Measurements from ENCODE around the gene MSMB.

Gene MSMB

GRCh38 chr10:46030091-46030937 is 15.8 kb downstream of the MSMB start, which contains the start of gene NCOA4 (continued):
- TF ChIP-seq ZNF518A (tag by site-specific recombination; conservative IDR thresholded peaks at IDR 0.05; ENCODE audit: low read depth): peak; percentile 45; the same call in 1 of the 2 replicates
- no peak for TF ChIP-seq ZNF202 (tag by site-specific recombination; IDR thresholded peaks at IDR 0.05; ENCODE audit: borderline replicate concordance)
- peak; percentile 90 for TF ChIP-seq ZNF692 (tag by site-specific recombination; IDR thresholded peaks at IDR 0.05)
- no peak for TF ChIP-seq ZNF248 (tag by site-specific recombination; IDR thresholded peaks at IDR 0.05)
- TF ChIP-seq ZSCAN23 (tag by site-specific recombination; IDR thresholded peaks at IDR 0.05): peak; percentile 40; the same call in 1 of the 2 replicates
- TF ChIP-seq ZNF654 (tag by site-specific recombination; IDR thresholded peaks at IDR 0.05; ENCODE audit: low read depth): no peak
- no peak for TF ChIP-seq ZNF555 (tag by site-specific recombination; conservative IDR thresholded peaks at IDR 0.05)
- TF ChIP-seq ZNF366 (tag by site-specific recombination; conservative IDR thresholded peaks at IDR 0.05): peak; percentile 40; the same call in 1 of the 2 replicates

GRCh38 chr10:46029461-46030030 is 16.5 kb downstream of the MSMB start:
- H3K36me3 ChIP-seq (ENCODE audit: control insufficient read depth in 2 of 2, insufficient read depth in 1 of 2, low read length in 2 of 2): peaks cover 0 to 25% of the 10 kb centered on the region in 2 experiments; a peak in 1 of 3 replicates
- ChIA-PET CTCF (interaction anchor here (0.6 to 2.2 kb wide), 8 partner anchors 8 to 996 kb away, joined by 3 to 7 read pairs (median 4); no protein-coding TSS in a partner anchor), POLR2A (interaction anchor here (1.2 to 2.0 kb wide), 2 partner anchors 24 to 77 kb away, joined by 3 to 7 read pairs; no protein-coding TSS in a partner anchor)
- peak overlapping the region; percentile 93 for H3K4me3 ChIP-seq (ENCODE audit: low read depth, low read length)
- TF ChIP-seq ZNF350 (tag by site-specific recombination; IDR thresholded peaks at IDR 0.05) (no peak), ZNF362 (tag by site-specific recombination; IDR thresholded peaks at IDR 0.05) (no peak), ZNF791 (tag by site-specific recombination; IDR thresholded peaks at IDR 0.05) (no peak), ZNF518A (tag by site-specific recombination; conservative IDR thresholded peaks at IDR 0.05; ENCODE audit: low read depth) (no peak), GFI1B (tag by site-specific recombination; IDR thresholded peaks at IDR 0.05) (no peak), KLF1 (tag by site-specific recombination; IDR thresholded peaks at IDR 0.05) (no peak), ZNF214 (tag by site-specific recombination; IDR thresholded peaks at IDR 0.05; ENCODE audit: borderline replicate concordance) (no peak), ZNF433 (tag by site-specific recombination; IDR thresholded peaks at IDR 0.05; ENCODE audit: low read depth) (no peak)
- no peaks in the 10 kb centered on the region for H3K9me3 ChIP-seq (ENCODE audit: control insufficient read depth, insufficient read depth, low read depth, low read length)
- H3K4me1 ChIP-seq (ENCODE audit: control insufficient read depth, insufficient read depth, low read length): peaks cover 14% of the 10 kb centered on the region
- H3K27ac ChIP-seq (ENCODE audit: extremely low read depth, low read depth, low read length): peak overlapping the region; percentile 69
